ENCODE measurements around the gene FGL2. TPM values are rescaled to one million over a fixed set of nuclear protein-coding genes. Genes with fewer than 3 reads are reported as not detected.
"Not testable (repeated sequence)": the region's sequence is repeated elsewhere in the genome, so short reads cannot be mapped to it uniquely, and the experiment has no call there.

Gene FGL2
- total RNA-seq, 1 experiment from 2014 or later: not detected

DNA sequence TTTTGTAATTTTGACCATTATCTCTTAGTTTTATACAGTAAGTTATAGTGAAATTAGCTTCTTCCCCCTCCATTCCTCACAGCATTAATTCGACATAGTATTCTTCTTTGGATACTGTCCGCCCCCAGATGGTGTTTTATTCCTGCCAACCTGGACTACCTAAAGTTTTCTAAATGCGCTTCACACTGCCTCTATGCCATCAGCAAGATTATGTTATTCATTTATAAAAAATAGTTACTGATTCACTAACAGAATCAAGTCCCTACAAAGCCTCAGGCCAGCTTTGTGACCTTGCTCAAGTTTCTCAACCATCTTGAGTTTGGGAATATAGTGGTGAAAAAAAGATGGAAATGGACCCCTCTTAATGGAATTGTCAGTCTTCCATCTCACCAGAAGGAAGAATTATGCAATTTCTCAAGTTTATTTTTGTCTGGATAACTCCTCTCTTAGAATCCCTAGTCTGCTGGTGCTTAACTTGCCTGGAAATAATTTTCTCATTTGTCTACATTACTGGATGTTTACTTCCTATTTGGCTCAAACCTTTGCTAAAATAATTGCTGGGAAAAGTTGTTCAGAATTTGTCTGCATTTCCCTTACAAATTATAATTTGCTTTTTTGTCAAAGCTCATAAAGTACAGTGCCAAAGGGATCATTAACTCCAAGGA is 16.7 kb upstream of the FGL2 start:
- DNase-seq (ENCODE audit: low read depth): no peak

DNA sequence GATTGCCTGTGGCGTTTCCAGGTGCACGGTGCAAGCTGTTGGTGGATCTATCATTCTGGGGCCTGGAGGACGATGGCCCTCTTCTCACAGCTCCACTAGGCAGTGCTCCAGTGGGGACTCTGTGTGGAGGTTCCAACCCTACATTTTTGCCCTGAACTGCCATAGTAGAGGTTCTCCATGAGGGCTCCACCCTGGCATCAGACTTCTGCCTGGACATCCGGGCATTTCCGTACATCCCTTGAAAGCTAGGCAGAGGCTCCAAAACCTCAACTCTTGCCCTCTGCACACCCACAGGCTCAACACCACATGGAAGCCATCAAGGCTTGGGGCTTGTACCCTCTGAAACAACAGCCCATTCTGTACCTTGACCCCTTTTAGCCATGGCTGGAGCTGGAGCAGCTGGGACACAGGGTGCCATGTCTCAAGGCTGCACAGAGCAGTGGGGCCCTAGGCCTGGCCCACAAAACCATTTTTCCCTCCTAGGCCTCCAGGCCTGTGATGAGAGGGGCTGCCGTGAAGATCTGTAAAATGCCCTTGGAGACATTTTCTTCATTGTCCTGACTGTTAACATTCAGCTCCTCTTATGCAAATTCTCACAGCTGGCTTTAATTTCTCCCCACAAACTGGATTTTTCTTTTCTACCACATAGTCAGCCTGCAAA is 10.0 kb upstream of the FGL2 start:
- no peak for DNase-seq (ENCODE audit: low read depth)

DNA sequence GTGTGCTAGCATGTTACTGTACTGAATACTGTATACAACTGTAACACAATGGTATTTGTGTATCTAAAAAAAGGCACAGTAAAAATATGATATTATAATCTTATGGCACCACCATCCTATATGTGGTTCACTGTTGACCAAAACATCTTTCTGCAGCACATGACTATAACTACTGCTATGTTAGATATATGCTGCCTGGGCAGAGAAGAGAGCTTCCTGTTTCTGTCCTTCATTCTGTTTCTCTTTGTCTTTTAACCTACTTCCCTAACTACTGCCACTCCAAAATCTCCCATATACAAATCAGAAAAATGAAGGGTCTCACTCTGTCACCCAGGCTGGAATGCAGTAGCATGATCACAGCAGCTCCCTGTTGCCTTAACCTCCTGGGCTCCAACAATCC is 8.8 kb upstream of the FGL2 start:
- no peak for DNase-seq (ENCODE audit: low read depth)

DNA sequence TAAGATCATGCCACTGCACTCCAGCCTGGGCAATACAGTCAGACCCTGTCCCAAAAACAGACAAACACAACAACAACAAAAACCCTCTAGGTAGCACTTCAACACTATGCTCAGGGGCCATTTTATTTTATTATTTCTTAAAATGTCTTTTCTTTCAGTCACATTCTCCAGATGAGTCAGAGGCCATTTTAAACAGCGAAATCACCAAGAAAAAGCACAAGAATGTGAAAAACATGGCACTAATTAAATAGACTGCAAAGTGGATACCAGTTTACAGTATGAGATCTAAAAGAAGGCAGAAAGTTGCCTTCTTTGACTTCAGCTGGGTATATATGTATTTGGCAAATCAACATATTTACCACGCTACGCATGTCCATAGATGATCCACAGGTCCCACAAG is 6.1 kb upstream of the FGL2 start:
- no peak for DNase-seq (ENCODE audit: low read depth)

GRCh38 chr7:77202481-77202976 is 2.9 kb upstream of the FGL2 start:
- DNase-seq (ENCODE audit: low read depth): no peak

GRCh38 chr7:77200542-77200941 is 923 bp upstream of the FGL2 start:
- DNase-seq (ENCODE audit: low read depth): no peak

DNA sequence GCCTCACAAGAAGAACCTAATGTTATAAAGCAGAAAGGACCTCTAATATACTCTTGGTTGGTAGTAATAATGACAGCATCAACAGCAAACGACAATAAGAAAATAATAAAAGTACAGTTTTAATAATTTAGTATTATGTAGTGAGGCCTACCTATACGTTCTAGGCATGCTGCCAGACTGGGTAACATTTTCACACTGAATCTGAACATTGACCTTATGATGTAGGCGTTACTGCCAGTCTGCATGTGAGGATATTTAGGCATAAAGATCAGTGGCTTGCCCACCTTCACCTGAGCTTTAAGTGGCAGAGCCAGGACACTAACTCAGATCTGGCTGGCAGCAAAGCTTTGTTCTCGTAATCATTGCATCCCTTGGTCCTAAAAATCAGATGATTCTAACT is 2.5 kb downstream of the FGL2 start:
- no peak for DNase-seq (ENCODE audit: low read depth)

DNA sequence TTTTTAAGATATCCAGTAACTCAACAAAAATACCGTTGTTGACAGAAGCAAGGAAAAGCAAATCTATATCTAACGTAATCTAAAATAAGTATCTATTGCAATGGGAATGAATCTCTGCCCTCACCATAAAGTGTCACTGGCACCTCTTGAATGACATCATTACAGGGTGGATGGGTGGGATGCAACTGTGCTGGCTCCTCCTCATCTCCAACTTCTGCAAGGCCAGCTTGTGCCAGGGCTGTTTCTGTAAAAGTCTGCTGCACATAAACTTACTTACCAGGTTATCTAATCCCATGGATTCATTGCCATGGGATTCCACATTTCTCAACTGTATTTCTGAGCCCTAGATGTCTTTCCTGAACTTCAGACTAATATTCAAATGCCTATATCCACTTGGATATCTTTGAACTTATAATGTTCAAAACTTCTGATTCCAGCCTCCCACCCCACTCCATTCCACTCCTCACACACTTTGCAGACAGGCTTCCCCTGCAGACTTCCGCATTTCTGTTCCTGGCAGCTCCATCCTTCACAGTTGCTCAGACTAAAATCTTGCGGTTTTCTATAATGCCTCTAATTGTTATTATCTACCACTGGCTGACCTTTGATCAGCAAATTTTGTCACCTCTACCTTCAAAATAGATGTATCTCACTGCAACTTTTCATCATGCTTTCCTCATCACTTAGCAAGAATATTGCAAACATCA is 10.7 kb downstream of the FGL2 start:
- no peak for DNase-seq (ENCODE audit: low read depth)

DNA sequence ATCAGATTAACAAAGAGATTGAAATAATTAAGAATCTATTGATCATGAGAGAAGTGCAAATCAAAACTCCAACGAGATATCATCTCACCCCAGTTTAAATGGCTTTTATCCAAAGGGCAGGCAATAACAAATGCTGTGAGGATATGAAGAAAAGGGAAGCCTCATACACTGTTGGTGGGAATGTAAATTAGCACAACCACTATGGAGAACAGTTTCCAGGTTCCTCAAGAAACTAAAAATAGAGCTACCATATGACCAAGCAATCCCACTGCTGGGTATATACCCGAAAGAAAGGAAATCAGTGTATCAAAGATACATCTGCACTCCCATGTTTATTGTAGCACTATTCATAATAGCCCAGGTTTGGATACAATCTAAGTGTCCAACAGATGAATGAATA is 13.8 kb downstream of the FGL2 start:
- DNase-seq (ENCODE audit: low read depth): no peak

- DNase-seq (ENCODE audit: low read depth): peak; percentile 14
Observed at GRCh38 chr7:77184990-77185389, 14.6 kb downstream of the FGL2 start.

GRCh38 chr7:77184463-77184862 is 15.2 kb downstream of the FGL2 start:
- no peak for DNase-seq (ENCODE audit: low read depth)

- DNase-seq (ENCODE audit: low read depth): no peak
Observed at GRCh38 chr7:77182261-77182660, 17.4 kb downstream of the FGL2 start.

- DNase-seq (ENCODE audit: low read depth): no peak
Observed at GRCh38 chr7:77181734-77182133, 17.9 kb downstream of the FGL2 start.

GRCh38 chr7:77181015-77181595 is 18.5 kb downstream of the FGL2 start:
- DNase-seq (ENCODE audit: low read depth): no peak

DNA sequence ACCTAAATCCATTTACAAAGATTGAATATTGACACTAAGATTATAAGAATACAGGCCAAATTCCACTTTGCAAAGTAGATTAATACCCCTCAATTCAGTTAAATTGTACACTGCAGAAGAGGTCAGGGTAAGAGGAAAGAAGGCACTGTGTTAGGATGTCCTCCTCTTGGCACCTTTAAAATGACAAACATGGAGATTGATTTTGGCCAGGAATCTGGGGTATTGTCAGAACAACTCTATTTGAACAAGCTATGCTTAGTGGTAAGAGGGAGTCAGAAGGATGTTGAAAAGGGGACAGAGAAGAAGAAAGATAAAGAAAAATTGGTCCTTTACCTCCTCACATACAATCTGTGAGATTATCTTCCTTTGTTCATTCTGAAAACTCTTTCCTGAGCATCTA is 21.6 kb downstream of the FGL2 start:
- not testable (repeated sequence) for DNase-seq (ENCODE audit: low read depth)

DNA sequence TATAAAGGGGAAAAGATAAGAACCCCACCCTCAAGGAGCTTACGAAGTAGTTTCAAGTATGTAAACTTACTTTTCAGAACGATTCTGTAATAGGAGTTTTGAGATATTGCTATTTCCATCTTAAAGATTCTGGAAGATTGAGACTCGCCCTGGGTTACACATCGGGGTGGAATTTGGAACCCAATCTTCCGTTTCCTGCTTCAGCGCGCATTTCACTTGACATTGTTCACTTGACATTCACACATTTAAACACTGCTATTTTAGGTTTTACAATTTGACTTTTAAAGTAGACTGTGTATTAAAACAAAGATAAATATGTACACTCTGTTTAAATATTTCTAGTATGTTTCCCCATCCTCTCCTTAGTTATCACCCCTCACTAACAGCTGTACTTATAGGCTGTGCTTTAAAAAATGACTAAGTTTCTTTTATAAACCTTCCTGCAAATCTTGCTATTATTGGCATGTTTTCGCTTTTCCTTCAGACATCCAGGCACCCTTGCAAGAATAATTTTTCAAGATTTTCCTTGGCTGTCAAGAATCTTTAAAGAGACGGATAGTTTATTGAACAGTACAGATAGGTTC is 22.2 kb downstream of the FGL2 start:
- not testable (repeated sequence) for DNase-seq (ENCODE audit: low read depth)

GRCh38 chr7:77175274-77175800 is 24.3 kb downstream of the FGL2 start:
- DNase-seq (ENCODE audit: low read depth): not testable (repeated sequence)

GRCh38 chr7:77174418-77174817 is 25.2 kb downstream of the FGL2 start:
- DNase-seq (ENCODE audit: low read depth): not testable (repeated sequence)

GRCh38 chr7:77172437-77173172 is 27.0 kb downstream of the FGL2 start:
- DNase-seq (ENCODE audit: low read depth): not testable (repeated sequence)

GRCh38 chr7:77171073-77171472 is 28.5 kb downstream of the FGL2 start:
- DNase-seq (ENCODE audit: low read depth): not testable (repeated sequence)

DNA sequence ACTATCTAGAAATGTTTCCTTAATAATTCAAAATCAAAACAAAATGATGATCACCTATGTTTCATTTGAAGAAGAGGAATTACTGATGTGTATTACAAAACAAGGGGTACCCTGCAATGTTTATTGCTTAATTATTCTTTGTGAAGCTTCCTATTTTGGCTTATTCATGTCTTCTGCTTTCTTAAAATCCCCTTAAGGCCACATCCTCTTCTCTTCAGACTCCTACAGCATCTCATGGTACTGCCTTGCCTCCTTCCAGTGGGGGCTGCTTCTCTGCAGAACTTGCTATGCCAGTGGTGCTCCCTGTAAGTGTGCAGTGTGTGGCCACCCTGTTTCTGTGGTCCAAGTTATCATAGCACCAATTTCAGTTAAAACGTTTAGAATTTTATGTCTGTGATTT is 42.2 kb downstream of the FGL2 start:
- DNase-seq (ENCODE audit: low read depth): no peak
